ENCODE results near the gene DENND11.

Gene DENND11

DNA sequence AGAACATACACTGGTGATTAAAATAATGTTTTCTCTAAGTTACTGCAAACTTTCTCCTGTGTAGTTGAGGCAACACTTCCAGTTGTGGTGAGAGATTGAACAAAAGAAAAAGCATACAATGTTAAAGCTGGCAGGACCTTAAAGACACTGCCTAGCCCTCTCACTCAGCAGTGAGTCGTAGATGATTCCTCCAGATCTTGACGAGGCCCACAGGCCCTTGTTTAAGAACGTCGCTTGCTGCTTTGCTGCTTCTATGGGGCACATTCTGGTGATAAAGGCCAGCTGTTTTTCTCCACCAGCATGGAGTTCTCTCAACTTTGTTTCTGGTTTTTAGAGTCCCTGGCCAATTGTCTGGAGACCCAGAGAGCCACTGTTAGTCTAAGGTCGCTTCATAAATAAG is 2.8 kb upstream of the DENND11 start:
- no peak overlapping the region for H3K4me2 ChIP-seq (ENCODE audit: low read depth, low read length, poor library complexity, severe bottlenecking)
- H2AFZ ChIP-seq (ENCODE audit: low read depth, low read length, severe bottlenecking): no peak overlapping the region
- H3K36me3 ChIP-seq (ENCODE audit: low read length): no peaks in the 10 kb centered on the region
- H3F3A ChIP-seq (ENCODE audit: insufficient read depth): no peaks in the 10 kb centered on the region; the same call in 1 of the 2 replicates
- no peak for TF ChIP-seq EZH2phosphoT487 (conservative IDR thresholded peaks at IDR 0.05; ENCODE audit: low read length)
- TF ChIP-seq, protein P1, sequence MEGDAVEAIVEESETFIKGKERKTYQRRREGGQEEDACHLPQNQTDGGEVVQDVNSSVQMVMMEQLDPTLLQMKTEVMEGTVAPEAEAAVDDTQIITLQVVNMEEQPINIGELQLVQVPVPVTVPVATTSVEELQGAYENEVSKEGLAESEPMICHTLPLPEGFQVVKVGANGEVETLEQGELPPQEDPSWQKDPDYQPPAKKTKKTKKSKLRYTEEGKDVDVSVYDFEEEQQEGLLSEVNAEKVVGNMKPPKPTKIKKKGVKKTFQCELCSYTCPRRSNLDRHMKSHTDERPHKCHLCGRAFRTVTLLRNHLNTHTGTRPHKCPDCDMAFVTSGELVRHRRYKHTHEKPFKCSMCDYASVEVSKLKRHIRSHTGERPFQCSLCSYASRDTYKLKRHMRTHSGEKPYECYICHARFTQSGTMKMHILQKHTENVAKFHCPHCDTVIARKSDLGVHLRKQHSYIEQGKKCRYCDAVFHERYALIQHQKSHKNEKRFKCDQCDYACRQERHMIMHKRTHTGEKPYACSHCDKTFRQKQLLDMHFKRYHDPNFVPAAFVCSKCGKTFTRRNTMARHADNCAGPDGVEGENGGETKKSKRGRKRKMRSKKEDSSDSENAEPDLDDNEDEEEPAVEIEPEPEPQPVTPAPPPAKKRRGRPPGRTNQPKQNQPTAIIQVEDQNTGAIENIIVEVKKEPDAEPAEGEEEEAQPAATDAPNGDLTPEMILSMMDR (IDR thresholded peaks at IDR 0.05; ENCODE audit: insufficient read depth, low read length, poor library complexity, severe bottlenecking): no peak
- H3K9me3 ChIP-seq (ENCODE audit: insufficient read depth, low read length): no peaks in the 10 kb centered on the region
- no peak overlapping the region for H3K4me3 ChIP-seq (ENCODE audit: insufficient read depth, low read length, poor library complexity, severe bottlenecking)
- no peaks in the 10 kb centered on the region for H3K9me2 ChIP-seq (replicated peaks; ENCODE audit: insufficient read depth, low read length)
- no peak overlapping the region for H3K27ac ChIP-seq (ENCODE audit: low read depth, low read length)
- no peaks in the 10 kb centered on the region for H4K20me1 ChIP-seq (ENCODE audit: low read depth, low read length)
- H3K79me2 ChIP-seq (ENCODE audit: insufficient read depth, low read length): no peaks in the 10 kb centered on the region
- H3K9ac ChIP-seq (ENCODE audit: low read length): no peak overlapping the region
- no peaks in the 10 kb centered on the region for H3K27me3 ChIP-seq (ENCODE audit: low read length)

DNA sequence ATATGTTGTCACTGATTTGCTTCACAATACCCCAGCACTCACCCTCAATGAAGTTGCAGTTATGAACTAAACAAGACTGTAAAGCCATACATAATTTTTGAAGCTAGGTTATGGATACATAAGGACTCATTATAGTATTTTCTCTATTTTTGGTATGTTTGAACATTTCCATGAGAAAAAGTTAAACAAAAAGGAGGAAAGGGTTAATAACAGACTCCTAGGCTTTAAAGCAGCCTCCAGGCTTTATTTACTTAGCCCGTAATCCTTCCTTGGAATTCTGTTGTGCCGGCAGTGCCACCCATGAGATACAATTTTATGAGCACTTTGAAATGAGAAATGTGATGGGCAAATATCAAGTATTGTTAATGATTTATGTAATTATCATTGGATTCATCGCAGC is 2.1 kb upstream of the DENND11 start:
- H2AFZ ChIP-seq (ENCODE audit: low read depth, low read length, severe bottlenecking): no peak overlapping the region
- H3K36me3 ChIP-seq (ENCODE audit: low read length): no peaks in the 10 kb centered on the region
- no peaks in the 10 kb centered on the region; the same call in 1 of the 2 replicates for H3F3A ChIP-seq (ENCODE audit: insufficient read depth)
- no peaks in the 10 kb centered on the region for H3K79me2 ChIP-seq (ENCODE audit: insufficient read depth, low read length)
- H3K9me2 ChIP-seq (replicated peaks; ENCODE audit: insufficient read depth, low read length): no peaks in the 10 kb centered on the region
- H3K9me3 ChIP-seq (ENCODE audit: insufficient read depth, low read length): no peaks in the 10 kb centered on the region
- TF ChIP-seq EZH2phosphoT487 (conservative IDR thresholded peaks at IDR 0.05; ENCODE audit: low read length): no peak
- TF ChIP-seq, protein P1 (IDR thresholded peaks at IDR 0.05; ENCODE audit: insufficient read depth, low read length, poor library complexity, severe bottlenecking): no peak
- no peak overlapping the region for H3K4me2 ChIP-seq (ENCODE audit: low read depth, low read length, poor library complexity, severe bottlenecking)
- no peak overlapping the region for H3K27ac ChIP-seq (ENCODE audit: low read depth, low read length)
- H3K9ac ChIP-seq (ENCODE audit: low read length): no peak overlapping the region
- no peak overlapping the region for H3K4me3 ChIP-seq (ENCODE audit: insufficient read depth, low read length, poor library complexity, severe bottlenecking)
- no peaks in the 10 kb centered on the region for H3K27me3 ChIP-seq (ENCODE audit: low read length)
- H4K20me1 ChIP-seq (ENCODE audit: low read depth, low read length): no peaks in the 10 kb centered on the region

DNA sequence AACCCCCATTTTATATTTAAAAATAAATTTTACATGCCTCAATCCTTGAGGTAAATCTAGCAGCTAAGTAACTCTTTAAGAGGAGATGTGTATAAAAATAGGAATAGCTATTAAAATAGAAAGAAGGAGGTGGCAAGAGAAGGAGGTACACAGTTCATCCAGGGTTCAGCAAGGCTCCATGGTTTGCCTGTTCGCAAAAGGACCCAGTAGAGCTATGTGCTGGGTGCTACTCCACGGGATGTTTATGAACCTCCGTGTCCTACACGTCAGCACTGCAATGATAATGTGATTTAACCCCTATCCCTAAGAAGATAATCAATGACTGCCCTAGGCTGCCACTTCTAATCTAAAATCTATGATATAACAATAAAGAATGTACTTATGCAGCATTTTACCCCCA is 926 bp upstream of the DENND11 start:
- peak overlapping the region; percentile 64 for H3K4me2 ChIP-seq (ENCODE audit: low read depth, low read length, poor library complexity, severe bottlenecking)
- H3F3A ChIP-seq (ENCODE audit: insufficient read depth): no peaks in the 10 kb centered on the region; the same call in 1 of the 2 replicates
- TF ChIP-seq, protein P1 (IDR thresholded peaks at IDR 0.05; ENCODE audit: insufficient read depth, low read length, poor library complexity, severe bottlenecking): no peak
- TF ChIP-seq EZH2phosphoT487 (conservative IDR thresholded peaks at IDR 0.05; ENCODE audit: low read length): no peak
- no peak overlapping the region for H3K9ac ChIP-seq (ENCODE audit: low read length)
- no peak overlapping the region for H3K27ac ChIP-seq (ENCODE audit: low read depth, low read length)
- H2AFZ ChIP-seq (ENCODE audit: low read depth, low read length, severe bottlenecking): no peak overlapping the region
- no peaks in the 10 kb centered on the region for H3K9me2 ChIP-seq (replicated peaks; ENCODE audit: insufficient read depth, low read length)
- no peaks in the 10 kb centered on the region for H3K9me3 ChIP-seq (ENCODE audit: insufficient read depth, low read length)
- H3K36me3 ChIP-seq (ENCODE audit: low read length): no peaks in the 10 kb centered on the region
- H3K27me3 ChIP-seq (ENCODE audit: low read length): no peaks in the 10 kb centered on the region
- no peaks in the 10 kb centered on the region for H4K20me1 ChIP-seq (ENCODE audit: low read depth, low read length)
- H3K79me2 ChIP-seq (ENCODE audit: insufficient read depth, low read length): no peaks in the 10 kb centered on the region
- H3K4me3 ChIP-seq (ENCODE audit: insufficient read depth, low read length, poor library complexity, severe bottlenecking): no peak overlapping the region

All from SU-DHL-6 (cell line).